SH-SY5Y (cell line): Measurements from ENCODE around the gene FAM83G.

Source experiments
- GATA2 ChIP-seq: IDR thresholded peaks from 2 replicates; pipeline ENCODE4 v1.6.1; 2011; ENCODE audit warnings: mild to moderate bottlenecking, low read depth, low read length
- GATA3 ChIP-seq: IDR thresholded peaks from 2 replicates; pipeline ENCODE4 v1.6.1; 2011; ENCODE audit warnings: low read depth, mild to moderate bottlenecking, low read length, moderate library complexity

GRCh38 chr17:18960803-18961511, 43.6 kb downstream of the FAM83G start:
- no peak for TF ChIP-seq GATA3
- no peak for TF ChIP-seq GATA2
